NCI-H2171 treated with DMSO at 0.1 percent for 48 hours (cell line): Measurements from ENCODE around the gene FOXE3.
"Not testable (repeated sequence)": the region's sequence is repeated elsewhere in the genome, so short reads cannot be mapped to it uniquely, and the experiment has no call there.

Source experiments
- DNase-seq: peaks from one replicate; lab custom pipeline; 2025; lab: John Stamatoyannopoulos, UW

FOXE3 gene

GRCh38 chr1:47449822-47450552 is 33.9 kb downstream of the FOXE3 start:
- no peak for DNase-seq

- DNase-seq = no peak
These were observed 34.5 kb downstream of the FOXE3 start for GRCh38 chr1:47450606-47451005.

GRCh38 chr1:47452426-47452825 is 36.3 kb downstream of the FOXE3 start:
- DNase-seq = no peak

- not testable (repeated sequence) for DNase-seq
These were observed 37.8 kb downstream of the FOXE3 start for GRCh38 chr1:47453910-47454309.

GRCh38 chr1:47456250-47456649 is 40.2 kb downstream of the FOXE3 start:
- no peak for DNase-seq

- not testable (repeated sequence) for DNase-seq
These were observed 41.5 kb downstream of the FOXE3 start for GRCh38 chr1:47457547-47457946.

GRCh38 chr1:47459253-47459788 is 43.2 kb downstream of the FOXE3 start:
- DNase-seq = no peak

- no peak for DNase-seq
These were observed 44.0 kb downstream of the FOXE3 start for GRCh38 chr1:47460040-47460439.

- no peak for DNase-seq
These were observed 44.4 kb downstream of the FOXE3 start for GRCh38 chr1:47460456-47460855.

GRCh38 chr1:47465605-47466004 is 49.5 kb downstream of the FOXE3 start:
- peak; percentile 49 for DNase-seq
